A673 (cell line): ENCODE measurements around the gene SUPT6H. TPM values are rescaled to one million over a fixed set of nuclear protein-coding genes. Genes with fewer than 3 reads are reported as not detected.

ENCODE experiments used
- BruUV-seq: library from RNA; stranded (reverse); fragments of 400-500 nt; replicated peaks from 2 replicates; lab custom pipeline; 2021; lab: Mats Ljungman, UMichigan
- CTCF ChIA-PET: fragments of 300-600 bp; sonication (Branson Sonifier 250); formaldehyde crosslinking; loops from one replicate; lab custom pipeline; 2022; ENCODE audit warnings: antibody characterized with exemption; lab: Charles Lee
- POLR2A ChIA-PET: fragments of 300-600 bp; sonication (Branson Sonifier 250); formaldehyde crosslinking; loops from one replicate; lab custom pipeline; 2022; ENCODE audit warnings: antibody characterized with exemption; ENCODE audit not compliant: low non-redundant PET; lab: Charles Lee
- DNase-seq: peaks from one replicate; pipeline ENCODE4 v3.0.0-alpha.2; 2015; ENCODE audit warnings: low spot score
- H3K27ac ChIP-seq: fragments of 200-600 bp; sonication (generic); 2 replicates; pipeline ENCODE4 v1.5.1; 2016; ENCODE audit warnings: mixed run types, low read depth, mild to moderate bottlenecking, mixed read lengths, antibody characterized with exemption, low read length; ENCODE audit not compliant: poor library complexity, severe bottlenecking
- H3K27me3 ChIP-seq: fragments of 200-600 bp; sonication (generic); replicated peaks from 2 replicates; pipeline ENCODE4 v1.6.1; 2017; ENCODE audit warnings: mixed run types, low read depth, mild to moderate bottlenecking, mixed read lengths, antibody characterized with exemption, low read length; ENCODE audit not compliant: insufficient read depth, poor library complexity
- H3K36me3 ChIP-seq: fragments of 200-600 bp; sonication (generic); 2 replicates; pipeline ENCODE4 v1.6.1; 2016; ENCODE audit warnings: mixed run types, mild to moderate bottlenecking, mixed read lengths, antibody characterized with exemption, low read length; ENCODE audit not compliant: insufficient read depth, poor library complexity, severe bottlenecking
- H3K4me1 ChIP-seq: fragments of 200-600 bp; sonication (generic); 2 replicates; pipeline ENCODE4 v1.6.1; 2017; ENCODE audit warnings: mixed run types, mild to moderate bottlenecking, mixed read lengths, antibody characterized with exemption, low read length; ENCODE audit not compliant: insufficient read depth, poor library complexity, severe bottlenecking
- H3K4me3 ChIP-seq: fragments of 200-600 bp; sonication (generic); 2 replicates; pipeline ENCODE4 v1.5.1; 2016; ENCODE audit warnings: low read depth, mixed run types, mild to moderate bottlenecking, mixed read lengths, low read length; ENCODE audit not compliant: poor library complexity, severe bottlenecking
- H3K9me3 ChIP-seq: fragments of 200-600 bp; sonication (generic); 2 replicates; pipeline ENCODE4 v1.6.1; 2016; ENCODE audit warnings: mixed run types, low read depth, mild to moderate bottlenecking, mixed read lengths, antibody characterized with exemption, low read length; ENCODE audit not compliant: poor library complexity, severe bottlenecking
- CTCF ChIP-seq: fragments of 300-800, 200-600 bp; sonication (generic); conservative IDR thresholded peaks from 2 replicates; pipeline ENCODE4 v1.5.1; 2017; ENCODE audit warnings: low read depth, mild to moderate bottlenecking, antibody characterized with exemption, low read length, moderate library complexity, mixed read lengths
- EZH2 ChIP-seq: fragments of 200-600 bp; sonication (generic); IDR thresholded peaks from 2 replicates; pipeline ENCODE4 v1.6.1; 2017; ENCODE audit warnings: borderline replicate concordance, low read depth, mild to moderate bottlenecking, mixed read lengths, antibody characterized with exemption, low read length; ENCODE audit not compliant: poor library complexity, severe bottlenecking
- intact Hi-C: fragments of 100-400 bp; cut with micrococcal nuclease; formaldehyde crosslinking; loops from one replicate; pipeline ENCODE4 v1.10.0; 2022; ENCODE audit not compliant: unreplicated experiment
- total RNA-seq: library from RNA; stranded (reverse); gene quantifications from 2 replicates; pipeline ENCODE4 v1.2.3, GENCODE V29; 2021

The SUPT6H gene
- total RNA-seq, 1 experiment from 2014 or later: 105 TPM

GRCh38 chr17:28675980-28676379 lies 14.0 kb downstream of the SUPT6H start:
- ChIA-PET CTCF (interaction anchor here (0.7 kb wide), 1 partner anchor 26 kb away, joined by 3 read pairs; no protein-coding TSS in a partner anchor), POLR2A (no interaction called here)
- H3K36me3 ChIP-seq: peaks cover 87% of the 10 kb centered on the region
- H3K27ac ChIP-seq: no peak overlapping the region
- BruUV-seq: no TSS peak
- H3K27me3 ChIP-seq: no peaks in the 10 kb centered on the region
- no peaks in the 10 kb centered on the region for H3K4me1 ChIP-seq
- H3K9me3 ChIP-seq: no peaks in the 10 kb centered on the region
- no peak for TF ChIP-seq EZH2
- TF ChIP-seq CTCF: peak; percentile 36
- H3K4me3 ChIP-seq: no peak overlapping the region
- intact Hi-C loops: no loop called here
- DNase-seq: no peak

GRCh38 chr17:28682655-28683054 lies 20.6 kb downstream of the SUPT6H start:
- intact Hi-C loops: no loop called here
- no peak for DNase-seq
- BruUV-seq: no TSS peak
- TF ChIP-seq EZH2 (no peak), CTCF (no peak)
- Histone ChIP-seq H3K36me3 (peaks cover 87% of the 10 kb centered on the region), H3K4me3 (no peak overlapping the region), H3K9me3 (no peaks in the 10 kb centered on the region), H3K4me1 (no peaks in the 10 kb centered on the region), H3K27ac (no peak overlapping the region), H3K27me3 (no peaks in the 10 kb centered on the region)
- ChIA-PET CTCF (no interaction called here), POLR2A (no interaction called here)

- POLR2A ChIA-PET: no interaction called here
- DNase-seq: peak; percentile 76
- CTCF ChIA-PET: no interaction called here
- Histone ChIP-seq H3K27ac (no peak overlapping the region), H3K4me3 (no peak overlapping the region), H3K27me3 (no peaks in the 10 kb centered on the region), H3K9me3 (no peaks in the 10 kb centered on the region), H3K4me1 (no peaks in the 10 kb centered on the region), H3K36me3 (peaks cover 92% of the 10 kb centered on the region)
- TF ChIP-seq EZH2: no peak
- peak; percentile 37 for TF ChIP-seq CTCF
- intact Hi-C loops: no loop called here
- BruUV-seq: no TSS peak
Observed at GRCh38 chr17:28684963-28685362, 23.0 kb downstream of the SUPT6H start.
